Colonic mucosa (tissue), 4 donors: ENCODE measurements around the gene FANCD2OS. TPM values are rescaled to one million over a fixed set of nuclear protein-coding genes. Genes with fewer than 3 reads are reported as not detected.
"Not testable (repeated sequence)": the region's sequence is repeated elsewhere in the genome, so short reads cannot be mapped to it uniquely, and the experiment has no call there.

Source experiments
- DNase-seq: peaks from one replicate; pipeline ENCODE4 v3.0.0-alpha.2; 2020
- H3K27ac ChIP-seq: fragments of 200-600 bp; one replicate; pipeline ENCODE4 v1.8.0; 2021
- H3K27me3 ChIP-seq: fragments of 200-600 bp; one replicate; pipeline ENCODE4 v1.8.0; 2021
- H3K36me3 ChIP-seq: fragments of 200-600 bp; one replicate; pipeline ENCODE4 v1.8.0; 2021
- H3K4me1 ChIP-seq: fragments of 200-600 bp; one replicate; pipeline ENCODE4 v1.8.0; 2021; ENCODE audit warnings: mild to moderate bottlenecking
- H3K4me3 ChIP-seq: fragments of 200-600 bp; one replicate; pipeline ENCODE4 v1.8.0; 2021
- H3K9ac ChIP-seq, 2 donors: one replicate each; pipeline ENCODE4 v1.7.0; 2013; ENCODE audit warnings: control low read depth in 2 of 2, low read depth in 2 of 2, low read length in 2 of 2
- H3K9me3 ChIP-seq: fragments of 200-600 bp; one replicate; pipeline ENCODE4 v1.8.0; 2021
- CTCF ChIP-seq: fragments of 200-600 bp; IDR thresholded peaks from one replicate; pipeline ENCODE4 v1.8.0; 2022; ENCODE audit warnings: antibody characterized with exemption, mild to moderate bottlenecking
- intact Hi-C: fragments of 100-400 bp; cut with DNase I; formaldehyde crosslinking; loops from one replicate; pipeline ENCODE4 v1.14.1; 2022
- total RNA-seq, 2 donors: library from RNA; stranded (reverse); fragmentation: NEBNext Ultra II Directional in 1 of 2; extraction: Animal tissue kit (Norgen Biotek cat#: 25700) in 1 of 2; gene quantifications; one replicate each; pipeline ENCODE4 v1.2.1, GENCODE V29; 2021
- donor health status: healthy.
- donor health status: DM: no; HTN: no; CAD: no.
- donor health status: DM: no; HTN: no; CAD: no.

FANCD2OS gene
- total RNA-seq, 2 donors from 2014 or later = not detected

DNA sequence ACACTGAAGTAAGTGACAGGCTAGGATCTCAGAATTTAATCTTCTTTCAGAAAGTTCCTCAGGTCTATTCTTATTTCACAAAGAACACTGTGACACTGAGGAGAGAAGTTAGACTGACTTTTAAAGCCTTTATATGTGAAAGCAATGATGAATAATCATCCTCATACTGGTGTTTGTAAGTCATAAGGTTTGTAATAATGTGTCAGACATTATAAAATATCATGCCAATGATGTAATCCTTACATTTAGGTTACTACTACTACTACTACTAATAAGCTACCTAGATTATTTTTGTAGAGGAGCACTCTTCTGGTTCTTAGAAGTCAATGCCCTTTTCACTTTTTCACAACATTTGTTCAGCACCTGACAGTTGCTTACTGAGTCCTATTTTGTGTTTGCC, 33.4 kb downstream of the FANCD2OS start:
- Histone ChIP-seq H3K9me3 (no peaks in the 10 kb centered on the region), H3K27me3 (no peaks in the 10 kb centered on the region), H3K9ac (no peak overlapping the region), H3K4me1 (no peaks in the 10 kb centered on the region), H3K27ac (no peak overlapping the region), H3K36me3 (no peaks in the 10 kb centered on the region), H3K4me3 (no peak overlapping the region)
- intact Hi-C loops = no loop called here
- no peak for DNase-seq
- TF ChIP-seq CTCF = no peak

GRCh38 chr3:10070077-10070476, 38.0 kb downstream of the FANCD2OS start:
- H3K4me1 ChIP-seq, H3K27ac ChIP-seq: not testable (repeated sequence)

DNA sequence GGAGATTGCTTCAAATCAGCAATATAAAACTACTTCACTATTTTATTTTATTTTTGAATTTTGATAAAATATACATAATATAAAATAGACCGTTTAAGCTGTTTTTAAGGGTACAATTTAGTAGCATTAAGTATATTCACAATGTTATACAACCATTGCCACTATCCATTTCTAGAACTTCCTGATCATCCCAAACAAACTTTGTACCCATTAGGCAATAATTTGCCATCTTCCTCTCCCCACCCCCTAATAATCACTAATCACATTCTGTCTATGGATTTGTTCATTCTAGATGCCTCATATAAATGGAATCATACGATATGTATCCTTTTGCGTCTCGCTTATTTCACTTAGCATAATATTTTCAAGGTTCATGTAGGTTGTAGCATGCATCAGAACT, 53.0 kb downstream of the FANCD2OS start:
- no peaks in the 10 kb centered on the region for H3K4me1 ChIP-seq
- no peak for DNase-seq
- no peaks in the 10 kb centered on the region for H3K9me3 ChIP-seq
- H3K4me3 ChIP-seq = no peak overlapping the region
- H3K36me3 ChIP-seq = no peaks in the 10 kb centered on the region
- no peaks in the 10 kb centered on the region for H3K27me3 ChIP-seq
- TF ChIP-seq CTCF = no peak
- H3K27ac ChIP-seq = no peak overlapping the region
- intact Hi-C loops = no loop called here
- H3K9ac ChIP-seq = no peak overlapping the region

More at GRCh38 chr3:10070077-10070476, 38.0 kb downstream of the FANCD2OS start:
- H3K27me3 ChIP-seq, H3K36me3 ChIP-seq, H3K9me3 ChIP-seq, H3K4me3 ChIP-seq, intact Hi-C loops, H3K9ac ChIP-seq, DNase-seq: not testable (repeated sequence)

Other genes starting within 250 kb of the FANCD2OS start
- 1 to 10 TPM; 4.5 to 8.9 TPM for gene CIDEC, start 228.0 kb downstream of the FANCD2OS start, total RNA-seq
- gene JAGN1, start 217.6 kb downstream of the FANCD2OS start, total RNA-seq = 10 to 100 TPM; 43.7 to 51.2 TPM
- gene IL17RE, start 205.4 kb downstream of the FANCD2OS start, total RNA-seq = 10 to 100 TPM; 66.4 to 71.4 TPM
- 10 to 100 TPM; 21.2 to 26.8 TPM for gene IL17RC, start 191.2 kb downstream of the FANCD2OS start, total RNA-seq
- gene CRELD1, start 174.4 kb downstream of the FANCD2OS start, total RNA-seq = 10 to 100 TPM; 23.3 to 40.4 TPM
- 1 to 10 TPM in 1 of 2 donors, under 1 TPM in 1; 0.96 to 1.1 TPM for gene PRRT3, start 155.8 kb downstream of the FANCD2OS start, total RNA-seq
- 10 to 100 TPM; 80.2 to 85.9 TPM for gene EMC3, start 121.4 kb downstream of the FANCD2OS start, total RNA-seq
- gene FANCD2, start 81.8 kb downstream of the FANCD2OS start, total RNA-seq = 10 to 100 TPM in 1 of 2 donors, 1 to 10 TPM in 1; 6.9 to 31.1 TPM
- 100 to 1,000 TPM; 104 to 105 TPM for gene BRK1, start 7.4 kb upstream of the FANCD2OS start, total RNA-seq
- 10 to 100 TPM; 35.4 to 40.6 TPM for gene VHL, start 33.5 kb upstream of the FANCD2OS start, total RNA-seq
- gene IRAK2, start 56.7 kb upstream of the FANCD2OS start, total RNA-seq = 1 to 10 TPM; 1.0 to 2.6 TPM
- 10 to 100 TPM; 28.9 to 35.3 TPM for gene TATDN2, start 140.2 kb upstream of the FANCD2OS start, total RNA-seq
- 1 to 10 TPM in 1 of 2 donors, under 1 TPM in 1; 0.67 to 1.1 TPM for gene GHRL, start 184.7 kb upstream of the FANCD2OS start, total RNA-seq
- 100 to 1,000 TPM; 119 to 168 TPM for gene SEC13, start 212.9 kb upstream of the FANCD2OS start, total RNA-seq